Adrenal gland (tissue), 5 donors: ENCODE measurements around the gene DDAH2.

Source experiments
- CTCF ChIP-seq, 6 experiments: fragments of 450-650 bp in 4 of 6; fragments of 200-600 bp in 2 of 6; sonication (generic) in 1 of 6; IDR thresholded peaks; 1 replicate in 5 of 6; 2 replicates in 1 of 6; pipeline versions ENCODE4 v1.5.1 to v1.8.0; 2016 to 2021; ENCODE audit warnings: antibody characterized with exemption in 6 of 6, mild to moderate bottlenecking in 2 of 6, moderate library complexity in 1 of 6
- POLR2A ChIP-seq, 2 donors: fragments of 450-650 bp; IDR thresholded peaks; one replicate each; pipeline ENCODE4 v1.6.1; 2017; ENCODE audit warnings: antibody characterized with exemption in 2 of 2, mild to moderate bottlenecking in 2 of 2, moderate library complexity in 1 of 2
- donor health status: DM: no; HTN: no; CAD: no.

- no peak for TF ChIP-seq CTCF (IDR thresholded peaks at IDR 0.05)
- no peak for TF ChIP-seq POLR2A (IDR thresholded peaks at IDR 0.05)
These were observed 22.5 kb downstream of the DDAH2 start, which contains the start of gene LY6G6F for GRCh38 chr6:31706599-31706998.
